HG03175 (cell line): ENCODE results near the gene SRY.
"Not testable (repeated sequence)": the region's sequence is repeated elsewhere in the genome, so short reads cannot be mapped to it uniquely, and the experiment has no call there.

Experiments
- ATAC-seq: cut with Tn5 transposase; IDR thresholded peaks from one replicate; pipeline ENCODE4 v1.9.1; 2021; ENCODE audit warnings: mild to moderate bottlenecking, moderate library complexity; ENCODE audit not compliant: unreplicated experiment

The SRY gene

GRCh38 chrY:2787600-2787999 is at the start of gene SRY:
SRY (minus strand) TSS chrY:2787682; CDS start chrY:2787603, 79 bp downstream.
- no peak for ATAC-seq

GRCh38 chrY:2837078-2837477 is 49.6 kb upstream of the SRY start:
- ATAC-seq, result no peak

GRCh38 chrY:2835230-2835629 is 47.7 kb upstream of the SRY start:
- ATAC-seq, result no peak

- no peak for ATAC-seq
Observed at GRCh38 chrY:2828497-2828896, 41.0 kb upstream of the SRY start.

GRCh38 chrY:2824471-2824870 is 37.0 kb upstream of the SRY start:
- no peak for ATAC-seq

- ATAC-seq, result not testable (repeated sequence)
Observed at GRCh38 chrY:2817146-2817896, 29.8 kb upstream of the SRY start.

GRCh38 chrY:2800246-2800645 is 12.8 kb upstream of the SRY start:
- ATAC-seq, result no peak

GRCh38 chrY:2797991-2798390 is 10.5 kb upstream of the SRY start:
- ATAC-seq, result no peak

- no peak for ATAC-seq
Observed at GRCh38 chrY:2796977-2797523, 9.6 kb upstream of the SRY start.

- ATAC-seq, result no peak
Observed at GRCh38 chrY:2789756-2790155, 2.3 kb upstream of the SRY start.

- no peak for ATAC-seq
Observed at GRCh38 chrY:2786876-2787512, 488 bp downstream of the SRY start.
